Neural cell (in vitro differentiated cells): Measurements from ENCODE around the gene TULP4.

Experiments
- EP300 ChIP-seq: fragments of 450-650 bp; conservative IDR thresholded peaks from 2 replicates; pipeline ENCODE4 v1.6.1; 2014; ENCODE audit warnings: antibody characterized with exemption, mild to moderate bottlenecking, moderate library complexity; ENCODE audit not compliant: poor library complexity, severe bottlenecking
- EZH2 ChIP-seq: fragments of 200-600, 300-800 bp; shearing (Covaris generic), sonication (generic); IDR thresholded peaks from 2 replicates; pipeline ENCODE4 v1.6.1; 2014; ENCODE audit warnings: antibody characterized with exemption, low read length, borderline replicate concordance, mild to moderate bottlenecking; ENCODE audit not compliant: insufficient read depth, poor library complexity, severe bottlenecking
- MXI1 ChIP-seq: fragments of 450-650 bp; conservative IDR thresholded peaks from 2 replicates; pipeline ENCODE4 v1.6.1; 2014; ENCODE audit warnings: antibody characterized with exemption, mild to moderate bottlenecking; ENCODE audit not compliant: poor library complexity, severe bottlenecking
- POLR2AphosphoS5 ChIP-seq: IDR thresholded peaks from 2 replicates; pipeline ENCODE4 v1.6.1; 2012
- RAD21 ChIP-seq: fragments of 450-650 bp; conservative IDR thresholded peaks from 2 replicates; pipeline ENCODE4 v1.6.1; 2014; ENCODE audit warnings: antibody characterized with exemption, mild to moderate bottlenecking, moderate library complexity
- SMC3 ChIP-seq: fragments of 450-650 bp; conservative IDR thresholded peaks from 2 replicates; pipeline ENCODE4 v1.6.1; 2014; ENCODE audit warnings: antibody characterized with exemption, mild to moderate bottlenecking, moderate library complexity; ENCODE audit not compliant: poor library complexity
- TAF1 ChIP-seq: IDR thresholded peaks from 2 replicates; pipeline ENCODE4 v1.6.1; 2012; ENCODE audit warnings: low read depth
- TF ChIP-seq, protein P1 (sequence below): fragments of 450-650 bp; IDR thresholded peaks from 2 replicates; pipeline ENCODE4 v1.5.1; 2014; ENCODE audit warnings: antibody characterized with exemption, mild to moderate bottlenecking, moderate library complexity; ENCODE audit not compliant: poor library complexity, severe bottlenecking
- TF ChIP-seq, protein P2 (sequence below): IDR thresholded peaks from 2 replicates; pipeline ENCODE4 v1.6.1; 2012; ENCODE audit warnings: borderline replicate concordance

DNA sequence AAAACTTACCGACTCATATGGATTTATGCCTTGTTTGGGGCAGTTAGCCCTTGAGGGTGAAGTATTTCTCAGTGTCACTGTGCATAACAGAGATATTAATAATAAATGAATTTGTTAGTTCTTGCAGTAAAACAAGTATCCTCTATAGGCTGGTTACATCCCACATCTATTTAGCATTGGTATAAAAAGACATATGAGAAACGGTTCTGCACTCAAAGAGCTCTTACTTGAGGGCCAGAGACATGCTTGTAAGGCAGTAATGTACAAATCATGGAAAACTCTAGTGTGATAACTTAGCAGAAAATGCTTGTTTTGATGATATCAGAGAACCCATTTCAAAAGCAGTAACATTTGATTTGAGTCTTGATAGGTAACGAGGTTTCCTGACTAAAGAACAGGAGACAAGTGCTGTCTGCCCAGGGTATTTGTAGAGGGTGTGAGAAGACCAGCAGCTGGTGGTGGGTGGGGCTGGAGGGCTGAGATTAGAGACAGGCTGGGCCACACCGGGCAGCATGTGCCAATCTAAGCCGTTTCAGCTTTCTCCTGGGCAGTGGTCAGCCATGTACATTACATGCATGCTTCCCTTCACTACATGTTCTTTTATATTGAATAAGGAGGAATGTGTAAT is 46.3 kb downstream of the TULP4 start:
- TF ChIP-seq, protein P1, sequence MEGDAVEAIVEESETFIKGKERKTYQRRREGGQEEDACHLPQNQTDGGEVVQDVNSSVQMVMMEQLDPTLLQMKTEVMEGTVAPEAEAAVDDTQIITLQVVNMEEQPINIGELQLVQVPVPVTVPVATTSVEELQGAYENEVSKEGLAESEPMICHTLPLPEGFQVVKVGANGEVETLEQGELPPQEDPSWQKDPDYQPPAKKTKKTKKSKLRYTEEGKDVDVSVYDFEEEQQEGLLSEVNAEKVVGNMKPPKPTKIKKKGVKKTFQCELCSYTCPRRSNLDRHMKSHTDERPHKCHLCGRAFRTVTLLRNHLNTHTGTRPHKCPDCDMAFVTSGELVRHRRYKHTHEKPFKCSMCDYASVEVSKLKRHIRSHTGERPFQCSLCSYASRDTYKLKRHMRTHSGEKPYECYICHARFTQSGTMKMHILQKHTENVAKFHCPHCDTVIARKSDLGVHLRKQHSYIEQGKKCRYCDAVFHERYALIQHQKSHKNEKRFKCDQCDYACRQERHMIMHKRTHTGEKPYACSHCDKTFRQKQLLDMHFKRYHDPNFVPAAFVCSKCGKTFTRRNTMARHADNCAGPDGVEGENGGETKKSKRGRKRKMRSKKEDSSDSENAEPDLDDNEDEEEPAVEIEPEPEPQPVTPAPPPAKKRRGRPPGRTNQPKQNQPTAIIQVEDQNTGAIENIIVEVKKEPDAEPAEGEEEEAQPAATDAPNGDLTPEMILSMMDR, result no peak
- TF ChIP-seq EP300 (no peak), POLR2AphosphoS5 (no peak), EZH2 (no peak), MXI1 (no peak), RAD21 (no peak), TAF1 (no peak), SMC3 (no peak)
- TF ChIP-seq, protein P2, sequence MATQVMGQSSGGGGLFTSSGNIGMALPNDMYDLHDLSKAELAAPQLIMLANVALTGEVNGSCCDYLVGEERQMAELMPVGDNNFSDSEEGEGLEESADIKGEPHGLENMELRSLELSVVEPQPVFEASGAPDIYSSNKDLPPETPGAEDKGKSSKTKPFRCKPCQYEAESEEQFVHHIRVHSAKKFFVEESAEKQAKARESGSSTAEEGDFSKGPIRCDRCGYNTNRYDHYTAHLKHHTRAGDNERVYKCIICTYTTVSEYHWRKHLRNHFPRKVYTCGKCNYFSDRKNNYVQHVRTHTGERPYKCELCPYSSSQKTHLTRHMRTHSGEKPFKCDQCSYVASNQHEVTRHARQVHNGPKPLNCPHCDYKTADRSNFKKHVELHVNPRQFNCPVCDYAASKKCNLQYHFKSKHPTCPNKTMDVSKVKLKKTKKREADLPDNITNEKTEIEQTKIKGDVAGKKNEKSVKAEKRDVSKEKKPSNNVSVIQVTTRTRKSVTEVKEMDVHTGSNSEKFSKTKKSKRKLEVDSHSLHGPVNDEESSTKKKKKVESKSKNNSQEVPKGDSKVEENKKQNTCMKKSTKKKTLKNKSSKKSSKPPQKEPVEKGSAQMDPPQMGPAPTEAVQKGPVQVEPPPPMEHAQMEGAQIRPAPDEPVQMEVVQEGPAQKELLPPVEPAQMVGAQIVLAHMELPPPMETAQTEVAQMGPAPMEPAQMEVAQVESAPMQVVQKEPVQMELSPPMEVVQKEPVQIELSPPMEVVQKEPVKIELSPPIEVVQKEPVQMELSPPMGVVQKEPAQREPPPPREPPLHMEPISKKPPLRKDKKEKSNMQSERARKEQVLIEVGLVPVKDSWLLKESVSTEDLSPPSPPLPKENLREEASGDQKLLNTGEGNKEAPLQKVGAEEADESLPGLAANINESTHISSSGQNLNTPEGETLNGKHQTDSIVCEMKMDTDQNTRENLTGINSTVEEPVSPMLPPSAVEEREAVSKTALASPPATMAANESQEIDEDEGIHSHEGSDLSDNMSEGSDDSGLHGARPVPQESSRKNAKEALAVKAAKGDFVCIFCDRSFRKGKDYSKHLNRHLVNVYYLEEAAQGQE, result no peak
